ENCODE results near the gene CLEC17A.

DNA sequence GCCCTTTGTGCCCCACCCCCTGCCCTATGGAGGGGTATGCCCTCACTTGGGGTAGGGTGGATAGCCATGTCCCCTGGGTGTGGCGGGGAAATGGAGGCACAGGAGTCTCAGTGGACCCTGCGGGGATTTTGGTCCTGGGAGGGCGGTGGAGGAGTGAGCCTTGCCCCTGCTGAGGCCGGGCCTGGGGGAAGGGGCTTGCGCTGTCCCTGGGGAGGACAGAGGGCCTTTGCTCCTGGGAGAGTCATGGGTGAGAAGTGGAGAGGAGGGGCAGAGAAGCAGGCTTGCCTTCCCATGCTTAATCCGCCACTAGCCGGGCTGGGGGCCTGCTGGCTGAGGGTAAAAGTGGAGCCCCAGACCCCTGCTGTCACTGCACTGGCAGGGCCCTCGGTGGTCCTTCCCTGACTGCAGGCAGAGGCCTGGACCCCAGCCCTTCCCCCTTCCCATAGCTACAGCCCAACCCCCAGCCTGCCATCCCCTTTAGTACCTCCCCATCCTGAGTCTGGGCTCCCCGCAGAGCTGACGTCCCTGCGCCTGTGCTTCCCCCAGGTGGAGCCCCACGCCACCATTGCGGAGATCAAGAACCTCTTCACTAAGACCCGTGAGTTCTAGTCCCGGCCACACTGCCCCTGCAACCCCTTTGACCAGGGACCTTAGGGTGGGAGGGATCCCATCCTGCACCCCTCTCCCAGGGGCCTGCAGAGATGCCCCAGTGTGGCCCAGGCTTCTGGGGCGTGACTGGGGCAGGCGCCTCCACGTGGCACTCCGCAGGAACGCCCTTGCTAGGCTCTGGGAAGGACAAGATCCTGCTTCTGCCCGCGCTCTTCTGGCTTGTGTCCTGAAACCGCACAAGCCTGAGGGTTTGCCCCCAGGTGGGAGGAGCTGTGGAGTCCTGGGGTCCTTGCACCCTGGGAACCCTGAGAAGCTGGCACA is 20.0 kb upstream of the CLEC17A start:
- TF ChIP-seq, protein P1, sequence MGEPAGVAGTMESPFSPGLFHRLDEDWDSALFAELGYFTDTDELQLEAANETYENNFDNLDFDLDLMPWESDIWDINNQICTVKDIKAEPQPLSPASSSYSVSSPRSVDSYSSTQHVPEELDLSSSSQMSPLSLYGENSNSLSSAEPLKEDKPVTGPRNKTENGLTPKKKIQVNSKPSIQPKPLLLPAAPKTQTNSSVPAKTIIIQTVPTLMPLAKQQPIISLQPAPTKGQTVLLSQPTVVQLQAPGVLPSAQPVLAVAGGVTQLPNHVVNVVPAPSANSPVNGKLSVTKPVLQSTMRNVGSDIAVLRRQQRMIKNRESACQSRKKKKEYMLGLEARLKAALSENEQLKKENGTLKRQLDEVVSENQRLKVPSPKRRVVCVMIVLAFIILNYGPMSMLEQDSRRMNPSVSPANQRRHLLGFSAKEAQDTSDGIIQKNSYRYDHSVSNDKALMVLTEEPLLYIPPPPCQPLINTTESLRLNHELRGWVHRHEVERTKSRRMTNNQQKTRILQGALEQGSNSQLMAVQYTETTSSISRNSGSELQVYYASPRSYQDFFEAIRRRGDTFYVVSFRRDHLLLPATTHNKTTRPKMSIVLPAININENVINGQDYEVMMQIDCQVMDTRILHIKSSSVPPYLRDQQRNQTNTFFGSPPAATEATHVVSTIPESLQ (CRISPR knock-in tag; conservative IDR thresholded peaks at IDR 0.05): no peak
- TF ChIP-seq FOXK2 (IDR thresholded peaks at IDR 0.05): no peak
- TF ChIP-seq ELF1 (CRISPR knock-in tag; IDR thresholded peaks at IDR 0.05): no peak
- TF ChIP-seq NR3C1 (CRISPR knock-in tag; IDR thresholded peaks at IDR 0.05): no peak
- no peak for TF ChIP-seq HNF4G (IDR thresholded peaks at IDR 0.05; ENCODE audit: borderline replicate concordance, low read depth, low read length)
- TF ChIP-seq HNF4G (CRISPR knock-in tag; IDR thresholded peaks at IDR 0.05; ENCODE audit: borderline replicate concordance, low read depth): no peak
- no peak for TF ChIP-seq HNRNPLL (IDR thresholded peaks at IDR 0.05; ENCODE audit: low read depth, low read length, poor library complexity, severe bottlenecking)
- TF ChIP-seq, protein P2, sequence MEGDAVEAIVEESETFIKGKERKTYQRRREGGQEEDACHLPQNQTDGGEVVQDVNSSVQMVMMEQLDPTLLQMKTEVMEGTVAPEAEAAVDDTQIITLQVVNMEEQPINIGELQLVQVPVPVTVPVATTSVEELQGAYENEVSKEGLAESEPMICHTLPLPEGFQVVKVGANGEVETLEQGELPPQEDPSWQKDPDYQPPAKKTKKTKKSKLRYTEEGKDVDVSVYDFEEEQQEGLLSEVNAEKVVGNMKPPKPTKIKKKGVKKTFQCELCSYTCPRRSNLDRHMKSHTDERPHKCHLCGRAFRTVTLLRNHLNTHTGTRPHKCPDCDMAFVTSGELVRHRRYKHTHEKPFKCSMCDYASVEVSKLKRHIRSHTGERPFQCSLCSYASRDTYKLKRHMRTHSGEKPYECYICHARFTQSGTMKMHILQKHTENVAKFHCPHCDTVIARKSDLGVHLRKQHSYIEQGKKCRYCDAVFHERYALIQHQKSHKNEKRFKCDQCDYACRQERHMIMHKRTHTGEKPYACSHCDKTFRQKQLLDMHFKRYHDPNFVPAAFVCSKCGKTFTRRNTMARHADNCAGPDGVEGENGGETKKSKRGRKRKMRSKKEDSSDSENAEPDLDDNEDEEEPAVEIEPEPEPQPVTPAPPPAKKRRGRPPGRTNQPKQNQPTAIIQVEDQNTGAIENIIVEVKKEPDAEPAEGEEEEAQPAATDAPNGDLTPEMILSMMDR (CRISPR knock-in tag; IDR thresholded peaks at IDR 0.05): no peak
- TF ChIP-seq, protein P3, sequence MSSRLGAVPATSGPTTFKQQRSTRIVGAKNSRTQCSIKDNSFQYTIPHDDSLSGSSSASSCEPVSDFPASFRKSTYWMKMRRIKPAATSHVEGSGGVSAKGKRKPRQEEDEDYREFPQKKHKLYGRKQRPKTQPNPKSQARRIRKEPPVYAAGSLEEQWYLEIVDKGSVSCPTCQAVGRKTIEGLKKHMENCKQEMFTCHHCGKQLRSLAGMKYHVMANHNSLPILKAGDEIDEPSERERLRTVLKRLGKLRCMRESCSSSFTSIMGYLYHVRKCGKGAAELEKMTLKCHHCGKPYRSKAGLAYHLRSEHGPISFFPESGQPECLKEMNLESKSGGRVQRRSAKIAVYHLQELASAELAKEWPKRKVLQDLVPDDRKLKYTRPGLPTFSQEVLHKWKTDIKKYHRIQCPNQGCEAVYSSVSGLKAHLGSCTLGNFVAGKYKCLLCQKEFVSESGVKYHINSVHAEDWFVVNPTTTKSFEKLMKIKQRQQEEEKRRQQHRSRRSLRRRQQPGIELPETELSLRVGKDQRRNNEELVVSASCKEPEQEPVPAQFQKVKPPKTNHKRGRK (CRISPR knock-in tag; IDR thresholded peaks at IDR 0.05): no peak
